Large intestine (tissue), 3 donors: ENCODE results near the gene PUS1. TPM values are rescaled to one million over a fixed set of nuclear protein-coding genes. Genes with fewer than 3 reads are reported as not detected.
A peak's percentile ranks its signal among the peaks of the same experiment; 100 is the strongest.

Source experiments
- DNase-seq, 2 donors: peaks; one replicate each; pipeline versions ENCODE4 v3.0.0 to v3.0.0-alpha.2; 2013
- H3K27ac ChIP-seq: one replicate; pipeline ENCODE4 v1.5.1; 2013; ENCODE audit warnings: low read length
- H3K27me3 ChIP-seq: 2 replicates; pipeline ENCODE4 v1.6.1; 2013; ENCODE audit warnings: low read length; ENCODE audit not compliant: control insufficient read depth, insufficient read depth
- H3K36me3 ChIP-seq: 2 replicates; pipeline ENCODE4 v1.6.1; 2013; ENCODE audit warnings: low read length; ENCODE audit not compliant: control insufficient read depth, insufficient read depth
- H3K4me1 ChIP-seq: one replicate; pipeline ENCODE4 v1.6.1; 2013; ENCODE audit warnings: low read length; ENCODE audit not compliant: control insufficient read depth, insufficient read depth
- H3K4me3 ChIP-seq: one replicate; pipeline ENCODE4 v1.5.1; 2013; ENCODE audit warnings: low read length
- H3K9me3 ChIP-seq: one replicate; pipeline ENCODE4 v1.6.1; 2013; ENCODE audit warnings: mild to moderate bottlenecking, low read depth, low read length, moderate library complexity; ENCODE audit not compliant: control insufficient read depth
- WGBS: methylation state at CpG from one replicate; pipeline ENCODE4 v1.1.5; 2013; ENCODE audit warnings: low lambda C conversion rate; ENCODE audit not compliant: insufficient coverage; 5-methylcytosine and 5-hydroxymethylcytosine counted together
- polyA plus RNA-seq: library from polyadenylated mRNA; unstranded; fragments of 120-200 nt; gene quantifications from one replicate; pipeline ENCODE4 v1.2.1, GENCODE V29; 2013

PUS1 gene
- polyA plus RNA-seq, 1 donor: 26.1 TPM

- Histone ChIP-seq H3K36me3 (peaks cover 11% of the 10 kb centered on the region), H3K27me3 (peaks cover 3% of the 10 kb centered on the region), H3K9me3 (no peaks in the 10 kb centered on the region), H3K4me1 (peaks cover 15% of the 10 kb centered on the region), H3K4me3 (peak within 1 kb of the TSS; percentile 52), H3K27ac (peak within 1 kb of the TSS; percentile 76)
- DNase-seq: peak; percentile 85 to 86
- WGBS: no CpG with 5 or more reads among the region's 64 CpGs
Observed at GRCh38 chr12:131894313-131894860, 34.7 kb upstream of the PUS1 start, which contains the start of gene ULK1. Gene ULK1, plus strand, starts transcription at chr12:131894622. Its CDS starts 380 bp downstream, at chr12:131895002.

GRCh38 chr12:131894981-131895639 lies 34.0 kb upstream of the PUS1 start:
- Histone ChIP-seq H3K27me3 (no peaks in the 10 kb centered on the region), H3K36me3 (peaks cover 11% of the 10 kb centered on the region), H3K27ac (peak overlapping the region; percentile 76), H3K4me1 (peaks cover 15% of the 10 kb centered on the region), H3K9me3 (no peaks in the 10 kb centered on the region), H3K4me3 (peak overlapping the region; percentile 52)
- no CpG with 5 or more reads among the region's 54 CpGs for WGBS
- peak in 1 of 2 donors; percentile 37 for DNase-seq

GRCh38 chr12:131895640-131896079 lies 33.4 kb upstream of the PUS1 start:
- Histone ChIP-seq H3K9me3 (no peaks in the 10 kb centered on the region), H3K4me1 (peaks cover 15% of the 10 kb centered on the region), H3K27ac (peak overlapping the region; percentile 76), H3K4me3 (peak overlapping the region; percentile 52), H3K27me3 (no peaks in the 10 kb centered on the region), H3K36me3 (peaks cover 12% of the 10 kb centered on the region)
- no CpG with 5 or more reads among the region's 12 CpGs for WGBS
- no peak for DNase-seq

- Histone ChIP-seq H3K4me1 (peaks cover 15% of the 10 kb centered on the region), H3K36me3 (peaks cover 12% of the 10 kb centered on the region)
Observed at GRCh38 chr12:131896080-131896810, 32.8 kb upstream of the PUS1 start.

GRCh38 chr12:131896811-131897270 lies 32.2 kb upstream of the PUS1 start:
- peaks cover 13% of the 10 kb centered on the region for H3K36me3 ChIP-seq

More at GRCh38 chr12:131896080-131896810, 32.8 kb upstream of the PUS1 start:
- Histone ChIP-seq H3K4me3 (peak overlapping the region; percentile 52), H3K9me3 (no peaks in the 10 kb centered on the region), H3K27ac (peak overlapping the region; percentile 76), H3K27me3 (no peaks in the 10 kb centered on the region)
- 70% methylated on average over 1 of the region's 39 CpGs for WGBS
- peak; percentile 90 to 92 for DNase-seq

GRCh38 chr12:131897276-131897675 lies 31.8 kb upstream of the PUS1 start:
- H3K4me1 ChIP-seq: peaks cover 15% of the 10 kb centered on the region
- H3K36me3 ChIP-seq: peaks cover 14% of the 10 kb centered on the region
- H3K4me3 ChIP-seq: no peak overlapping the region
- H3K9me3 ChIP-seq: no peaks in the 10 kb centered on the region
- DNase-seq: no peak
- 80% methylated on average over 1 of the region's 18 CpGs for WGBS
- no peaks in the 10 kb centered on the region for H3K27me3 ChIP-seq
- no peak overlapping the region for H3K27ac ChIP-seq

More at GRCh38 chr12:131896811-131897270, 32.2 kb upstream of the PUS1 start:
- no peaks in the 10 kb centered on the region for H3K27me3 ChIP-seq
- peak overlapping the region; percentile 52 for H3K4me3 ChIP-seq
- DNase-seq: no peak
- no peaks in the 10 kb centered on the region for H3K9me3 ChIP-seq
- H3K27ac ChIP-seq: peak overlapping the region; percentile 76
- peaks cover 15% of the 10 kb centered on the region for H3K4me1 ChIP-seq
- no CpG with 5 or more reads among the region's 14 CpGs for WGBS

DNA sequence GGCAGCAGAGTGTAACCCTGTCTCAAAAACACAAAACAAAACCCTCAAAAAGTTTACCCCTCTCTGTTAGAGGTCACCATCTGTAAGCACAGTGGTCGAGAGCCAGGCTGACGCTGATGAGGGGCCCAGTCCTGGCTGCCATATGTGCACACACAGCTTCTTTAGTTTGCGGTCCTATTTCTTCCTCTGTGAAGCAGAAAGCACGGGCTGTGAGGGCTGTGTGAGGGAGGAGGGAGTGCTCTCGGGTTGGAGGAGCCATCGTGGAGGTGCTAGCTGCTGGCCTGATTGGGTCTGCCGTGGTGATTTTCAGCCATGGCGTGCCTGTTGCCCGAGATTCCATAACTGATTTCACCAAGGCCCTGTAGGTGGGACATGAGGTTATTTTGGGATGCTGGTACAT lies 31.2 kb upstream of the PUS1 start:
- no peak overlapping the region for H3K27ac ChIP-seq
- H3K4me3 ChIP-seq: no peak overlapping the region
- H3K27me3 ChIP-seq: no peaks in the 10 kb centered on the region
- no CpG with 5 or more reads among the region's 9 CpGs for WGBS
- peaks cover 15% of the 10 kb centered on the region for H3K4me1 ChIP-seq
- peaks cover 14% of the 10 kb centered on the region for H3K36me3 ChIP-seq
- H3K9me3 ChIP-seq: no peaks in the 10 kb centered on the region
- no peak for DNase-seq

DNA sequence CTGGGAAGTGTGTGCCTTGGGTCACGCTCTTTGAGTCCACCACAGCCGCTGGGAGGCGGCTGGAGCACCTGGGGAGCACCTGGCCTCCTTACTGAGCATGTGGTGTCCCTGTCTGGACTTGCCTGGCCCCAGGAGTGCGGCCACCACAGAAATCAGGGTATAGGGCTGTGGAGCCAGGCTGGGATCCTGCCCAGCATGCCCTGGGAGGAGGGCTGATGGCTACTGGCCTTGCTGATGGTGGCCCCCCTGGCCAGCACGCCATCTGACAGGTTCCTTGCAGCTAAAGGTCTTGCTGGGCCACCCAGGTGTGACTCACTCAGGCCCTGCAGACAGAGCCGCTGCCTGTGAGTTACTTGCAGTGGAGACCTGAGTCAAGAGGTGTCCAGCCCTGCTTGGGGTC lies 28.7 kb upstream of the PUS1 start:
- Histone ChIP-seq H3K36me3 (peaks cover 14% of the 10 kb centered on the region), H3K9me3 (no peaks in the 10 kb centered on the region), H3K27me3 (no peaks in the 10 kb centered on the region), H3K4me3 (no peak overlapping the region), H3K4me1 (peaks cover 15% of the 10 kb centered on the region), H3K27ac (no peak overlapping the region)
- no CpG with 5 or more reads among the region's 6 CpGs for WGBS
- DNase-seq: no peak

DNA sequence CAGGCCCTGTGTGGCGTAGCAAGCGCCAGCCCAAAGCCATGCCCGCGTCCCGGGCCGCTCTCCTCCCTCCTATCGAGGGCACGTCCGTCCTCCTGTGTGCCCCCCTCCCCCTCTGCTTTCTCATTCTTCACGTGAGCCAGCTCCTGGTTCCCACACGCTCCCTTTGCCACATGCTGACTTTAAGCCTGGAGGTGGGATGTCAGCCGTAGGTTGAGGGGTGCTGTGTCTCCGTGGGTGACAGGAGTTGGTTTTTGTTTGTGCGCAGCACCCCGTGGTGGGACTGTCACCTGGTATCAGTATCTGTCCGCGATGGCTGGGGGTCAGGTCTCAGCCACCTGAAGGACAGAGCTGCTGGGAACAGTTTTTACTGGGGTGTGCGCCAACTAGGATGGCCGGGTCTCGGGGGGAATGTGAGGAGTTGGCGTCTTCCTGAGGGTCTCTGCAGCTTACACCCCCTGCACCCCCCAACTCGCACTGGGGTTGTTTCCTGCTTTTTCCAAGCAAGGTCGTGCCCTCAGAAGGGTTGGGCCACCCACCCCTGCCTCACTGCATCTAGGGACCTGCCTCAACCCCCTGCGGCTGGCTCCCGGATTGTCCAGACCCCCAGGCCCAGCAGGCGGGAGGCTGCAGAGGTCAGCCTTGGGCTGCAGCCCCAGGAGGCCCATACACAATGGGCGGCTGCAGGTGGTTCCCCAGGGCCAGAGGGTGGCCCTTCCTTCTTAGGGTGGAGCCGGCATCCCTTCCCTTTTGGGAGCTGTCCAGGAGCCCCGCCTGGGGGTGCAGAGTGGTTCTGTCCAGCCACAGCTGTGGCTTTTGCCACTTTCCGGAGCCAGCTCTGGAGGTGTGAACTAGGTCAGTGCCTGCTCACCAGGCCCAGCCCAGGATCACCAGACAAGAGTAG lies 27.4 kb upstream of the PUS1 start:
- H3K36me3 ChIP-seq: peaks cover 18% of the 10 kb centered on the region
- H3K27ac ChIP-seq: no peak overlapping the region
- no peaks in the 10 kb centered on the region for H3K9me3 ChIP-seq
- no peak overlapping the region for H3K4me3 ChIP-seq
- H3K4me1 ChIP-seq: peaks cover 4% of the 10 kb centered on the region
- DNase-seq: no peak
- 80% methylated on average over 1 of the region's 30 CpGs for WGBS
- H3K27me3 ChIP-seq: no peaks in the 10 kb centered on the region
